T-cell (primary cell): ENCODE measurements around the gene EFCAB8. TPM values are rescaled to one million over a fixed set of nuclear protein-coding genes. Genes with fewer than 3 reads are reported as not detected.

ENCODE experiments used
- ATAC-seq, 4 experiments: fragments of 200-7000 bp in 3 of 4; fragments of 150-1000 bp in 1 of 4; cut with Tn5 transposase; replicated peaks in 1 of 4; 1 replicate in 3 of 4; 2 replicates in 1 of 4; pipeline ENCODE4 v1.10.0; 2021; ENCODE audit warnings: moderate library complexity in 3 of 4, mild to moderate bottlenecking in 2 of 4, moderate number of reproducible peaks in 1 of 4
- CTCF ChIA-PET, 2 donors: fragments of 300-600 bp; sonication (Branson Sonifier 250); formaldehyde crosslinking; loops; one replicate each; lab custom pipeline; 2022; ENCODE audit warnings: antibody characterized with exemption in 2 of 2; lab: Charles Lee
- POLR2A ChIA-PET, 2 donors: fragments of 300-600 bp; sonication (Branson Sonifier 250); formaldehyde crosslinking; loops; one replicate each; lab custom pipeline; 2022; ENCODE audit warnings: antibody characterized with exemption in 2 of 2; lab: Charles Lee
- DNase-seq, 35 experiments: peaks; one replicate each; pipeline versions ENCODE4 v3.0.0 to v3.0.0-alpha.2; 2013 to 2023
- H3K27ac ChIP-seq: one replicate; pipeline ENCODE4 v1.5.1; 2013; ENCODE audit warnings: low read length
- H3K27me3 ChIP-seq, 2 experiments: replicated peaks in 1 of 2; 1 replicate in 1 of 2; 2 replicates in 1 of 2; pipeline versions ENCODE4 v1.6.1 to v1.7.0; 2013; ENCODE audit warnings: low read length in 1 of 2, mixed read lengths in 1 of 2; ENCODE audit not compliant: control insufficient read depth in 2 of 2, insufficient read depth in 2 of 2; ENCODE audit errors: extremely low read depth in 1 of 2
- H3K36me3 ChIP-seq, 2 donors: 1 replicate in 1 of 2; 2 replicates in 1 of 2; pipeline versions ENCODE4 v1.6.1 to v1.7.0; 2013; ENCODE audit warnings: low read length in 1 of 2; ENCODE audit not compliant: control insufficient read depth in 2 of 2, insufficient read depth in 1 of 2; ENCODE audit errors: extremely low read depth in 1 of 2
- H3K4me1 ChIP-seq, 2 experiments: 1 replicate in 1 of 2; 2 replicates in 1 of 2; pipeline versions ENCODE4 v1.6.1 to v1.7.0; 2013; ENCODE audit warnings: low read length in 2 of 2, mixed read lengths in 1 of 2; ENCODE audit not compliant: insufficient read depth in 2 of 2, control insufficient read depth in 1 of 2; ENCODE audit errors: extremely low read depth in 1 of 2
- H3K4me3 ChIP-seq, 2 donors: 1 replicate in 1 of 2; 2 replicates in 1 of 2; pipeline versions ENCODE4 v1.5.1 to v1.7.0; 2013; ENCODE audit warnings: mild to moderate bottlenecking in 2 of 2, low read length in 1 of 2, moderate library complexity in 1 of 2; ENCODE audit not compliant: control insufficient read depth in 1 of 2; ENCODE audit errors: extremely low read depth in 1 of 2
- H3K9me3 ChIP-seq: 2 replicates; pipeline ENCODE4 v1.7.0; 2013
- H3K27ac Mint-ChIP-seq, 2 donors: one replicate each; pipeline ENCODE4 v1.8.0; 2020 to 2021; ENCODE audit warnings: mild to moderate bottlenecking in 2 of 2, mixed read lengths in 2 of 2
- H3K27me3 Mint-ChIP-seq, 2 donors: one replicate each; pipeline ENCODE4 v1.8.0; 2021 to 2022; ENCODE audit warnings: mixed read lengths in 2 of 2
- H3K36me3 Mint-ChIP-seq: one replicate; pipeline ENCODE4 v1.8.0; 2021; ENCODE audit warnings: mixed read lengths
- H3K4me1 Mint-ChIP-seq, 3 donors: one replicate each; pipeline ENCODE4 v1.8.0; 2020 to 2022; ENCODE audit warnings: mixed read lengths in 3 of 3, mild to moderate bottlenecking in 1 of 3
- H3K4me3 Mint-ChIP-seq, 3 donors: one replicate each; pipeline ENCODE4 v1.8.0; 2020 to 2022; ENCODE audit warnings: mild to moderate bottlenecking in 3 of 3, mixed read lengths in 3 of 3, moderate library complexity in 3 of 3
- H3K9me3 Mint-ChIP-seq, 3 donors: one replicate each; pipeline ENCODE4 v1.8.0; 2020 to 2022; ENCODE audit warnings: mixed read lengths in 3 of 3
- WGBS: methylation state at CpG from one replicate; pipeline ENCODE4 v1.1.5; 2013; ENCODE audit warnings: missing lambda C conversion rate; ENCODE audit not compliant: insufficient coverage; 5-methylcytosine and 5-hydroxymethylcytosine counted together
- total RNA-seq, 35 experiments: library from RNA in 6 of 35; stranded (reverse) in 6 of 35; fragments of 120-200 nt in 1 of 35; gene quantifications; one replicate each; pipeline versions ENCODE4 v1.2.1 to v1.2.4 and lab custom pipeline; 2013 to 2026

EFCAB8 gene
- total RNA-seq, 5 donors from 2014 or later (not counting 1 experiment from before 2014, with no cell fraction given): 0.80 to 1.5 (median 1.2) TPM

DNA sequence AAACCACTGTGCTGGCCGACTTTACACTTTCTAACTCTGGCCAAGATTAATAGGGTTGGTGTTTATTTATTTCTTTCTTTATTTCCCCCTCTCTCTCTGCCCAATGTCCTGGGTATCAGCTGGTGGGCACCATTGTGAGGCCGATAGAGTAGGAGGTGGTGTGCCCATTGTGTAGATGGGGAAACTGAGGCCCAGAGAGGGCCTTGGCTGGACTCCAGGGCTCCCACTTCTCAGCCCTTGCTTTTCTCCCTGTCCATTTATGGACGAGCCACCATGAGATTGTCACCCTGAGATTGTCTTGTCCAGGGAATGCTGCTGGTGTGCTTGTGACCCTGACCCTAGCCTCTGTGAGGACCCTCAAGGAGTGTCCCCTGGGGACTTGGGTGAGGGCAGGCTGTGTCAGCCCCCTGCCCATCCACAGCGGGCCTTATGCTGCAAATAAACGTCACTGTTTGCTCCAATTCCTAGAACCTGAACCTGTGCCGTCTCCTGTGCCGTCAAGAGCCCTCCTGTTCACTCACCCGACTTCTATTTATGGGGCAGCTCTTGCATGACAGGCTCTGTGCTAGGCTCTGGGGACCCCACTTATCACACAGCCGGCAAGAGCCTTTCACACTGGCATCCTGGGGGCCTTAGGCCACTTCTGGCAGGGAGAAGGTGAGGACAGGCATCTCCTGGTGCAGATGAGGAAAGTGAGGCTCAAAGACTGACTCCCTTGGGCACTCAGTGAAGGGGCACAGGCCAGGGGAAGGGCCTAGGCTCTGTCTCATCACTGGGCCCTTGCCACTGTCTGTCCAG lies 120.7 kb downstream of the EFCAB8 start:
- H3K9me3 ChIP-seq: no peaks in the 10 kb centered on the region
- POLR2A ChIA-PET: interaction anchor here in 1 of 2 donors (0.7 kb wide), 1 partner anchor 42 kb away, joined by 3 read pairs; no protein-coding TSS in a partner anchor
- no peaks in the 10 kb centered on the region for H3K27me3 ChIP-seq
- peaks cover 3% of the 10 kb centered on the region for H3K36me3 Mint-ChIP-seq
- ATAC-seq (no peak), DNase-seq (no peak)
- CTCF ChIA-PET: no interaction called here
- no peak overlapping the region for H3K4me3 ChIP-seq
- no peaks in the 10 kb centered on the region for H3K27me3 Mint-ChIP-seq
- peak overlapping the region in 1 of 2 donors; percentile 55 for H3K27ac Mint-ChIP-seq
- H3K9me3 Mint-ChIP-seq: peaks cover 0 to 7% (median 2%) of the 10 kb centered on the region in 3 donors
- H3K27ac ChIP-seq: peak overlapping the region; percentile 12
- H3K36me3 ChIP-seq: no peaks in the 10 kb centered on the region
- H3K4me1 Mint-ChIP-seq: peaks cover 5 to 41% (median 33%) of the 10 kb centered on the region in 3 donors
- WGBS: 95% methylated on average over 6 of the region's 9 CpGs
- H3K4me3 Mint-ChIP-seq: no peak overlapping the region
- peaks cover under 1 to 38% of the 10 kb centered on the region in 2 experiments for H3K4me1 ChIP-seq

DNA sequence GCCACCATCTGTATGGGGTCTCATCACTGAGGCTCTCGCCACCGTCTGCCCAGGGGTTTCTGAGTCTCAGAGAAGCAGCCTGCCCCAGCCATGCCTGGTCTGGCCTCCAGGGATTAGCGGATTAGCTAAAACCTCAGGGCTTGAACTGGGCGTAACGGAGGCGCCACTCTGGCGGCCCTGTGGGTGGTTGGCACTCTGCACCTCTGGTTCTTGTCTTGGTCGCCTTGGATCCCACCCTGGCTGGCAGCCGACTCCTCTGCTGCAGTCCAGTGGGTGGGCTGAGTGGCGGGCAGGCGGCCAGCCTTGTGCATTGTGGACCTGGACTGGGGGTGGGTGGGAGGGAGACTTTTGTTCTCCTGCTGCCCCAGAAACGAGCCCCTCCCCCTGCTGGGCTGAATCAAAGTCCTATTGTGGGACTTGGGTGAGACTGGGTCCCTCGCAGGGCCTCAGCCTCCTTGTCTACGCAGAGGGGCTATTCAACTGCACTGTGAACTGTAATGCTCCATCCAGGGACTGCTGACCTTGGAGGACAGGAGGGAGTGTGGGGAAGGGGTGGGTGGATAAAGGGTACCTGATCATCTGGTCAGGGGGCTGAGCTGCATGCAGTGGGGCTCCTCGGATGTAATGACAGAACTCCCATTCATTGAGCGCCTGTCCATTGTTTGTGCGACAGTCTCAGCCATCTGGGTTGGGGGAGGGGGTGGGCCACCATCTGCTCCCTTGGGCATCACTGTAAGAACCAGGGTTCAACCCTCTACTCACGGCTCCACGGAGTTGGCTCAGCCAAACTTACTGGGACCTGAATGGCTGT lies 121.6 kb downstream of the EFCAB8 start:
- POLR2A ChIA-PET: no interaction called here

DNA sequence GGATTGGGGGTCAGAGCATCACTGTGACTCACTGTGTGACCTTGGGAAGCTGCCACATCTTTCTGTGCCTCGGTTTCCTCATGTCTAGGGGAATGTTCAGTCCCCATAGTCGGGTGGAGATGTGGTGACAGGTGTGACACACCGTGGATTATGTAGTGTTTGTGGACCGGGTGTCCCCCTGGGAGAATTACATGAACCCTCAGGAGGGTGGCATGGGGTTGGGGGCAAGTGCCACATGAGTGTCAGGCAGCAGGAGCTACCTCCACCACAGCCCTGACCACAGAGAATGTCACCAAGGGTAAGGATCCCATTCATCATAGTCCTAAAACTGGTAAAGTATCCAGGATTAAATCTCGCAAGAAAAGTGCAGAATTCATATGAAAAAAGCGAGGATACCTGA lies 122.3 kb downstream of the EFCAB8 start:
- DNase-seq: no peak
- H3K9me3 ChIP-seq: no peaks in the 10 kb centered on the region
- peaks cover 0 to 7% (median 2%) of the 10 kb centered on the region in 3 donors for H3K9me3 Mint-ChIP-seq
- H3K27me3 ChIP-seq: no peaks in the 10 kb centered on the region
- peak overlapping the region; percentile 54 to 57 for H3K27ac Mint-ChIP-seq
- ChIA-PET CTCF (no interaction called here), POLR2A (no interaction called here)
- H3K4me1 Mint-ChIP-seq: peaks cover 6 to 49% (median 33%) of the 10 kb centered on the region in 3 donors
- no peaks in the 10 kb centered on the region for H3K27me3 Mint-ChIP-seq
- 83% methylated on average over 2 of the region's 6 CpGs for WGBS
- H3K36me3 Mint-ChIP-seq: peaks cover 3% of the 10 kb centered on the region
- H3K27ac ChIP-seq: no peak overlapping the region
- ATAC-seq: no peak
- H3K36me3 ChIP-seq: no peaks in the 10 kb centered on the region
- peaks cover 0 to 25% of the 10 kb centered on the region in 2 experiments for H3K4me1 ChIP-seq
- no peak overlapping the region for H3K4me3 Mint-ChIP-seq
- no peak overlapping the region for H3K4me3 ChIP-seq

More for the DNA sequence above, 121.6 kb downstream of the EFCAB8 start:
- Mint-ChIP-seq H3K36me3 (peaks cover 3% of the 10 kb centered on the region), H3K27me3 (no peaks in the 10 kb centered on the region), H3K9me3 (peaks cover 0 to 7% (median 2%) of the 10 kb centered on the region in 3 donors), H3K4me1 (peaks cover 6 to 47% (median 33%) of the 10 kb centered on the region in 3 donors), H3K4me3 (no peak overlapping the region), H3K27ac (peak overlapping the region; percentile 54 to 57)
- 97% methylated on average over 11 of the region's 19 CpGs for whole genome bisulfite sequencing
- peaks cover 0 to 30% of the 10 kb centered on the region in 2 experiments for H3K4me1 ChIP-seq
- no peak overlapping the region for H3K27ac ChIP-seq
- H3K36me3 ChIP-seq: no peaks in the 10 kb centered on the region
- H3K9me3 ChIP-seq: no peaks in the 10 kb centered on the region
- no peaks in the 10 kb centered on the region for H3K27me3 ChIP-seq
- DNase-seq: no peak
- ATAC-seq: no peak
- CTCF ChIA-PET: no interaction called here
- H3K4me3 ChIP-seq: no peak overlapping the region

DNA sequence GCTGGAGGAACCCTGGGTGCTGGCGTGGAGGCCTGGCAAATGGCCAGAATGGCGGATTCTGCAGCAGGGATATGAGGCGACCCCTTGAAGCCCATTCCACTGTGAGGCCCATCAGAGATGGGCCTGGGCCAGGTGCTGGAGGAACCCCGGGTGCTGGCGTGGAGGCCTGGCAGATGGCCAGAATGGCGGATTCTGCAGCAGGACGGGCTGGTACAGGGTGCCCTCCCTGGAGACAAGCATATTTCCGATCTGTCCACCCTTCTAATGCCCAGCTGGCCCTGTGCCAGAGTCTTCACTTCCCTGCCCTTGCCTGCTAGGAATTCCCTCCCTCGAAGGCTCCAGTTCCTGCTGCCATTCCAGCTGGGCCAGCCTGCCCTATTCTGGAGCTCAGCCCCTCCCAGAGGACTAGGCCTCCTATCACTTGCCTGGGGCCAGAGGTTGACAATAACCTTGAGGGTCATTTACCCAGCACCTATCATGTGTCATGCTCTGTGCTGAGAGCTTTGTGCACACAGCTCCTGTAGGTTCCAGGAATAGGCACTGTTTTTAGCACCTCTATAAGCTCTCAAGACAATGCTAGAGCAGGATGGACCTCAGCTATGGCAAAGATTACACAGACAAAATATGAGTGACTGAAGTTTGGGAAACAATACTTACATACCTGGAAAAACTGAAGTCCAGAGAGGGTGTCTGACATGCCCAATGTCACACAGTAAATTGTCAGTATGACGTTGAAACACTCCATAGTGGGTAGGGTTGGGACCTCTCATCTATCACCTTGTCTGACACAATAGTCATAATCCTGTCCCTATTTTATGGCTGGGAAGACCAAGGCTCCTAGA lies 124.1 kb downstream of the EFCAB8 start:
- no peak overlapping the region for H3K4me3 ChIP-seq
- ChIA-PET CTCF (interaction anchor here in 1 of 2 donors (0.5 kb wide), 1 partner anchor 1127 kb away, joined by 4 read pairs; no protein-coding TSS in a partner anchor), POLR2A (no interaction called here)
- H3K9me3 ChIP-seq: no peaks in the 10 kb centered on the region
- no peaks in the 10 kb centered on the region for H3K36me3 Mint-ChIP-seq
- no peaks in the 10 kb centered on the region for H3K27me3 Mint-ChIP-seq
- peaks cover 6 to 38% (median 19%) of the 10 kb centered on the region in 3 donors for H3K4me1 Mint-ChIP-seq
- H3K27me3 ChIP-seq: peaks cover 0 to 2% of the 10 kb centered on the region in 2 experiments
- peaks cover 0 to 7% of the 10 kb centered on the region in 2 experiments for H3K4me1 ChIP-seq
- no peaks in the 10 kb centered on the region for H3K36me3 ChIP-seq
- no peaks in the 10 kb centered on the region for H3K9me3 Mint-ChIP-seq
- DNase-seq: no peak
- H3K27ac Mint-ChIP-seq: peak overlapping the region; percentile 52
- 96% methylated on average over 9 of the region's 10 CpGs for WGBS
- ATAC-seq: no peak
- H3K4me3 Mint-ChIP-seq: no peak overlapping the region
- H3K27ac ChIP-seq: no peak overlapping the region

DNA sequence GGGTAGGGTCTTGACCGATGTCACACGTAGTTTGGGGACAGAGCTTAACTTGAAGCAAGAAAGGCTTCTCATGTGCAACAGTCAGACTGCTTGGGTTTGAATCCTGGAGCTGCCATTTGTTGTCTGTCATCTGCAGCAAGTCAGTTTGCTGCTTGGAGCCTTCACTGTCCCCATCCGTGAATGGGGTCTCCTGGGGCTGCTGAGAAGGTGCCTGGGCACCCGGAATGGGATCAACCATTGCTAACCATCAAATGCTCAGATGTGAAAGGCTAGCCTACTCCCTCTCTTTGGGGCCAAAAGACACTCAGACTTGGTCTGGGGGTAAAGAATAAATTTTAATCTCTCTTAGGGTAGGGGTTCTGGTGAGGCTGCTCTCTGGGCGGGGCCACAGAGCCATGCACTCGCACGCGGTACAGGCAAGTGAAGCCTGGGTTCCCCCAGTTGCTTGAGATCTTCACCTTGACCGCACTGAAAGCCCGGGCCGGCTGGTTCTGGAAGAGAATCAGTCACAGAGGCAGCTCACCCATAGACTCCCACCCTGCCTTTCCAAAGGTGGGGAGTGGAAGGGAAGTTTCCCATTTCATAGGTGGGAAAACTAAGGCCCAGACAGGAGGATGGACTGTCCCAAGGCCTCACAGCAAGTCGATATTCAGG lies 124.9 kb downstream of the EFCAB8 start:
- CTCF ChIA-PET: no interaction called here
- Mint-ChIP-seq H3K9me3 (no peaks in the 10 kb centered on the region), H3K4me1 (peaks cover 6 to 32% (median 16%) of the 10 kb centered on the region in 3 donors), H3K36me3 (no peaks in the 10 kb centered on the region), H3K27ac (peak overlapping the region in 1 of 2 donors; percentile 52), H3K27me3 (no peaks in the 10 kb centered on the region), H3K4me3 (no peak overlapping the region)
- 96% methylated on average over 5 of the region's 12 CpGs for WGBS
- Histone ChIP-seq H3K27me3 (peaks cover 0 to 2% of the 10 kb centered on the region in 2 experiments), H3K9me3 (no peaks in the 10 kb centered on the region), H3K4me3 (no peak overlapping the region), H3K4me1 (peaks cover 0 to 3% of the 10 kb centered on the region in 2 experiments), H3K36me3 (no peaks in the 10 kb centered on the region), H3K27ac (no peak overlapping the region)
- ATAC-seq (no peak), DNase-seq (no peak)
- POLR2A ChIA-PET: no interaction called here
